HEK293T (cell line): ENCODE measurements around the gene NSF.
"Not testable (repeated sequence)": the region's sequence is repeated elsewhere in the genome, so short reads cannot be mapped to it uniquely, and the experiment has no call there.

Experiments used
- BHLHE40 ChIP-seq: fragments of 450-650 bp; IDR thresholded peaks from 2 replicates; pipeline ENCODE4 v1.6.1; 2016; ENCODE audit warnings: mild to moderate bottlenecking, moderate library complexity, borderline replicate concordance
- ELF4 ChIP-seq: fragments of 450-650 bp; IDR thresholded peaks from 2 replicates; pipeline ENCODE4 v1.6.1; 2017; ENCODE audit warnings: antibody characterized with exemption
- FOXA1 ChIP-seq: fragments of 450-650 bp; IDR thresholded peaks from 2 replicates; pipeline ENCODE4 v1.6.1; 2016; ENCODE audit warnings: mild to moderate bottlenecking
- SP1 ChIP-seq: fragments of 450-650 bp; IDR thresholded peaks from 2 replicates; pipeline ENCODE4 v1.6.1; 2017
- SUZ12 ChIP-seq: fragments of 450-650 bp; IDR thresholded peaks from 2 replicates; pipeline ENCODE4 v1.6.1; 2016; ENCODE audit warnings: mild to moderate bottlenecking

DNA sequence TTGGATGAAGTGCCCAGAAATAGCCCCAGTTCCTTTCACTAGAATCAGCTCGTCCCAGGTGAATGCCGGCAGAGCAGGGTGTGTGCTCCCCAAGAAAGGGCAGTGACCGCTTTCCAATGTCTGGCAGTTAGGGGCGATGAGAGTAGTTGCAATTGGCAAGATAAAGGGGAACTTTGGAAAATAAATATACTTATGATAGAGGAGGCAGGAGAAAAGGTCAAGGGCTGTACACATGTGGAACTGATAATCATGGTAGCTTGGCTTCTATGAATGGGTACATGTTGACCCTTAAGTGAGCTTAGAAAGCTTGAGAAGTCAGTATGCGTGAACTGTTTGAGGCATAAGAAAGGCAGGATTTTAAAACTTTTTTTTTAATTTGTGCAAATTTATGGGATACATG, 75.5 kb downstream of the NSF start:
- not testable (repeated sequence) for TF ChIP-seq BHLHE40, SP1, ELF4, FOXA1, SUZ12
